ENCODE results near the gene CYB561D1. TPM values are rescaled to one million over a fixed set of nuclear protein-coding genes. Genes with fewer than 3 reads are reported as not detected.

The CYB561D1 gene
- total and polyA plus RNA-seq, 2 of the 13 experiments (the other 11 are each of a cell fraction or from before 2014, with no cell fraction given): 3.9 to 4.1 TPM

GRCh38 chr1:109483672-109484518 lies 10.0 kb upstream of the CYB561D1 start, which contains the start of gene ATXN7L2 (continued):
- TF ChIP-seq FUBP1 (CRISPR knock-in tag; IDR thresholded peaks at IDR 0.05; ENCODE audit: borderline replicate concordance) (no peak), ZNF609 (CRISPR knock-in tag; IDR thresholded peaks at IDR 0.05; ENCODE audit: borderline replicate concordance) (peak; percentile 58; the same call in 1 of the 2 replicates), ZBTB3 (CRISPR knock-in tag; IDR thresholded peaks at IDR 0.05; ENCODE audit: borderline replicate concordance, low read depth) (0 out of 2 replicates have a peak, but pooled peaks have one; percentile 56), THAP11 (CRISPR knock-in tag; IDR thresholded peaks at IDR 0.05) (peak; percentile 90), DZIP1 (CRISPR knock-in tag; IDR thresholded peaks at IDR 0.05) (peak; percentile 66; the same call in 1 of the 2 replicates), ATF7-NPFF (CRISPR knock-in tag; IDR thresholded peaks at IDR 0.05; ENCODE audit: low read depth) (peak; percentile 72), CREB3 (CRISPR knock-in tag; IDR thresholded peaks at IDR 0.05) (0 out of 2 replicates have a peak, but pooled peaks have one; percentile 46), PBX3 (CRISPR knock-in tag; IDR thresholded peaks at IDR 0.05; ENCODE audit: borderline replicate concordance) (no peak), ZNF841 (CRISPR knock-in tag; IDR thresholded peaks at IDR 0.05; ENCODE audit: borderline replicate concordance) (0 out of 2 replicates have a peak, but pooled peaks have one; percentile 43), ZUFSP (CRISPR knock-in tag; IDR thresholded peaks at IDR 0.05; ENCODE audit: borderline replicate concordance) (no peak), NPAS2 (CRISPR knock-in tag; IDR thresholded peaks at IDR 0.05; ENCODE audit: borderline replicate concordance) (no peak)
